Sigmoid colon (tissue), 4 donors: Measurements from ENCODE around the gene VGF.

Source experiments
- CTCF ChIP-seq, 4 experiments: fragments of 450-650 bp in 3 of 4; fragments of 200-600 bp in 1 of 4; IDR thresholded peaks; one replicate each; pipeline ENCODE4 v1.5.1; 2016 to 2019; ENCODE audit warnings: antibody characterized with exemption in 4 of 4, mild to moderate bottlenecking in 3 of 4, moderate library complexity in 2 of 4
- EP300 ChIP-seq, 4 donors: sonication (generic); formaldehyde crosslinking; IDR thresholded peaks; one replicate each; pipeline ENCODE4 v1.6.1; 2017; ENCODE audit warnings: antibody characterized with exemption in 4 of 4
- POLR2A ChIP-seq, 2 donors: fragments of 450-650 bp; IDR thresholded peaks; one replicate each; pipeline ENCODE4 v1.6.1; 2016; ENCODE audit warnings: antibody characterized with exemption in 2 of 2, mild to moderate bottlenecking in 2 of 2, moderate library complexity in 2 of 2
- POLR2AphosphoS5 ChIP-seq, 4 donors: sonication (generic); formaldehyde crosslinking; IDR thresholded peaks; one replicate each; pipeline ENCODE4 v1.6.1; 2017; ENCODE audit warnings: antibody characterized with exemption in 4 of 4

- TF ChIP-seq POLR2A (IDR thresholded peaks at IDR 0.05) (no peak), CTCF (IDR thresholded peaks at IDR 0.05) (no peak), POLR2AphosphoS5 (IDR thresholded peaks at IDR 0.05) (no peak), EP300 (IDR thresholded peaks at IDR 0.05) (no peak)
Observed at GRCh38 chr7:101114492-101114891, 50.9 kb downstream of the VGF start.
